SJSA1 (cell line): ENCODE measurements around the gene MAP4K4. TPM values are rescaled to one million over a fixed set of nuclear protein-coding genes. Genes with fewer than 3 reads are reported as not detected.

Source experiments
- DNase-seq, 2 experiments: peaks; one replicate each; pipeline ENCODE4 v3.0.0-alpha.2; 2015 to 2020; ENCODE audit warnings: low spot score in 2 of 2, low read depth in 1 of 2
- H3K27ac ChIP-seq: fragments of 250-450 bp; sonication (Bioruptor Pico); 2 replicates; pipeline ENCODE4 v1.5.1; 2020; ENCODE audit warnings: mild to moderate bottlenecking, moderate library complexity
- H3K27me3 ChIP-seq: fragments of 250-450 bp; sonication (Bioruptor Pico); replicated peaks from 2 replicates; pipeline ENCODE4 v1.5.1; 2020; ENCODE audit warnings: mild to moderate bottlenecking, moderate library complexity
- H3K36me3 ChIP-seq: fragments of 250-450 bp; sonication (Bioruptor Pico); 2 replicates; pipeline ENCODE4 v1.5.1; 2020; ENCODE audit warnings: mild to moderate bottlenecking
- H3K4me1 ChIP-seq: fragments of 250-450 bp; sonication (Bioruptor Pico); replicated peaks from 2 replicates; pipeline ENCODE4 v1.6.1; 2021; ENCODE audit warnings: mild to moderate bottlenecking
- H3K4me3 ChIP-seq: fragments of 250-450 bp; sonication (Bioruptor Pico); 2 replicates; pipeline ENCODE4 v1.5.1; 2020; ENCODE audit warnings: mild to moderate bottlenecking
- H3K9me3 ChIP-seq: fragments of 250-450 bp; sonication (Bioruptor Pico); replicated peaks from 2 replicates; pipeline ENCODE4 v1.5.1; 2020; ENCODE audit warnings: mild to moderate bottlenecking
- total RNA-seq: library from RNA; depleted of rRNA; stranded (reverse); fragments of >200 nt; shearing (Covaris generic); gene quantifications from 2 replicates; pipeline ENCODE4 v1.2.3, GENCODE V29; 2014

MAP4K4 gene
- total RNA-seq, 1 experiment from 2014 or later = 83.1 TPM

GRCh38 chr2:101776172-101777043, 78.9 kb downstream of the MAP4K4 start:
- DNase-seq = no peak
- H3K4me1 ChIP-seq = peaks cover 4% of the 10 kb centered on the region
- 0 out of 2 replicates have a peak, but pooled peaks cover 4% of the 10 kb centered on the region for H3K36me3 ChIP-seq
- no peaks in the 10 kb centered on the region for H3K27me3 ChIP-seq
- H3K4me3 ChIP-seq = no peak overlapping the region
- H3K27ac ChIP-seq = no peak overlapping the region
- no peaks in the 10 kb centered on the region for H3K9me3 ChIP-seq

GRCh38 chr2:101777337-101777736, 79.8 kb downstream of the MAP4K4 start:
- no peak overlapping the region for H3K27ac ChIP-seq
- no peak for DNase-seq
- no peaks in the 10 kb centered on the region for H3K27me3 ChIP-seq
- H3K36me3 ChIP-seq = 0 out of 2 replicates have a peak, but pooled peaks cover 4% of the 10 kb centered on the region
- peaks cover 4% of the 10 kb centered on the region for H3K4me1 ChIP-seq
- H3K4me3 ChIP-seq = no peak overlapping the region
- H3K9me3 ChIP-seq = no peaks in the 10 kb centered on the region

- 0 out of 2 replicates have a peak, but pooled peaks cover 4% of the 10 kb centered on the region for H3K36me3 ChIP-seq
- no peak overlapping the region for H3K27ac ChIP-seq
- H3K4me3 ChIP-seq = no peak overlapping the region
- H3K4me1 ChIP-seq = peaks cover 4% of the 10 kb centered on the region
- H3K9me3 ChIP-seq = no peaks in the 10 kb centered on the region
- no peaks in the 10 kb centered on the region for H3K27me3 ChIP-seq
- DNase-seq = no peak
Observed at GRCh38 chr2:101778102-101778501, 80.6 kb downstream of the MAP4K4 start.

GRCh38 chr2:101779190-101779589, 81.7 kb downstream of the MAP4K4 start:
- Histone ChIP-seq H3K4me3 (no peak overlapping the region), H3K9me3 (no peaks in the 10 kb centered on the region), H3K27me3 (no peaks in the 10 kb centered on the region), H3K4me1 (peaks cover 4% of the 10 kb centered on the region), H3K27ac (no peak overlapping the region), H3K36me3 (0 out of 2 replicates have a peak, but pooled peaks cover 2% of the 10 kb centered on the region)
- no peak for DNase-seq

GRCh38 chr2:101779656-101780055, 82.1 kb downstream of the MAP4K4 start:
- no peaks in the 10 kb centered on the region for H3K27me3 ChIP-seq
- 0 out of 2 replicates have a peak, but pooled peaks cover 2% of the 10 kb centered on the region for H3K36me3 ChIP-seq
- H3K9me3 ChIP-seq = no peaks in the 10 kb centered on the region
- no peak overlapping the region for H3K27ac ChIP-seq
- H3K4me1 ChIP-seq = peaks cover 8% of the 10 kb centered on the region
- no peak overlapping the region for H3K4me3 ChIP-seq
- no peak for DNase-seq

- Histone ChIP-seq H3K4me1 (peaks cover 12% of the 10 kb centered on the region), H3K27me3 (no peaks in the 10 kb centered on the region), H3K4me3 (no peak overlapping the region), H3K36me3 (0 out of 2 replicates have a peak, but pooled peaks cover 2% of the 10 kb centered on the region), H3K27ac (no peak overlapping the region), H3K9me3 (no peaks in the 10 kb centered on the region)
- no peak for DNase-seq
Observed at GRCh38 chr2:101781326-101781725, 83.8 kb downstream of the MAP4K4 start.

- no peak for DNase-seq
- Histone ChIP-seq H3K36me3 (0 out of 2 replicates have a peak, but pooled peaks cover 2% of the 10 kb centered on the region), H3K4me3 (no peak overlapping the region), H3K9me3 (no peaks in the 10 kb centered on the region), H3K4me1 (peaks cover 17% of the 10 kb centered on the region), H3K27ac (no peak overlapping the region), H3K27me3 (no peaks in the 10 kb centered on the region)
Observed at GRCh38 chr2:101781791-101782426, 84.4 kb downstream of the MAP4K4 start.

- peaks cover 21% of the 10 kb centered on the region for H3K4me1 ChIP-seq
Observed at GRCh38 chr2:101782427-101782792, 84.9 kb downstream of the MAP4K4 start.

GRCh38 chr2:101787097-101787496, 89.6 kb downstream of the MAP4K4 start:
- H3K27me3 ChIP-seq = no peaks in the 10 kb centered on the region
- H3K4me1 ChIP-seq = peaks cover 18% of the 10 kb centered on the region
- no peak overlapping the region for H3K27ac ChIP-seq
- no peak overlapping the region for H3K4me3 ChIP-seq
- peaks cover 14% of the 10 kb centered on the region for H3K36me3 ChIP-seq
- DNase-seq = no peak
- H3K9me3 ChIP-seq = no peaks in the 10 kb centered on the region

More at GRCh38 chr2:101782427-101782792, 84.9 kb downstream of the MAP4K4 start:
- Histone ChIP-seq H3K27ac (no peak overlapping the region), H3K27me3 (no peaks in the 10 kb centered on the region), H3K9me3 (no peaks in the 10 kb centered on the region), H3K36me3 (0 out of 2 replicates have a peak, but pooled peaks cover 2% of the 10 kb centered on the region), H3K4me3 (no peak overlapping the region)
- no peak for DNase-seq

GRCh38 chr2:101788565-101788964, 91.1 kb downstream of the MAP4K4 start:
- Histone ChIP-seq H3K27ac (no peak overlapping the region), H3K4me3 (no peak overlapping the region), H3K4me1 (peaks cover 18% of the 10 kb centered on the region), H3K36me3 (peaks cover 22% of the 10 kb centered on the region), H3K9me3 (no peaks in the 10 kb centered on the region), H3K27me3 (no peaks in the 10 kb centered on the region)
- no peak for DNase-seq

GRCh38 chr2:101788995-101789970, 91.8 kb downstream of the MAP4K4 start:
- Histone ChIP-seq H3K4me1 (peaks cover 17% of the 10 kb centered on the region), H3K27me3 (no peaks in the 10 kb centered on the region), H3K27ac (no peak overlapping the region), H3K36me3 (peaks cover 22% of the 10 kb centered on the region), H3K9me3 (no peaks in the 10 kb centered on the region), H3K4me3 (no peak overlapping the region)
- DNase-seq = no peak

- Histone ChIP-seq H3K4me3 (no peak overlapping the region), H3K36me3 (peaks cover 24% of the 10 kb centered on the region), H3K9me3 (no peaks in the 10 kb centered on the region), H3K27me3 (no peaks in the 10 kb centered on the region), H3K4me1 (peaks cover 10% of the 10 kb centered on the region), H3K27ac (no peak overlapping the region)
- DNase-seq = no peak
Observed at GRCh38 chr2:101790416-101790815, 92.9 kb downstream of the MAP4K4 start.

- peaks cover 10% of the 10 kb centered on the region for H3K4me1 ChIP-seq
- no peaks in the 10 kb centered on the region for H3K27me3 ChIP-seq
- H3K27ac ChIP-seq = no peak overlapping the region; the same call in 1 of the 2 replicates
- H3K4me3 ChIP-seq = no peak overlapping the region
- no peak for DNase-seq
- H3K9me3 ChIP-seq = no peaks in the 10 kb centered on the region
- H3K36me3 ChIP-seq = peaks cover 24% of the 10 kb centered on the region
Observed at GRCh38 chr2:101790857-101791256, 93.3 kb downstream of the MAP4K4 start.
